ENCODE data around the gene PREB. TPM values are rescaled to one million over a fixed set of nuclear protein-coding genes. Genes with fewer than 3 reads are reported as not detected.

Gene PREB
- total and polyA plus RNA-seq, 2 of the 13 experiments (the other 11 are each of a cell fraction or from before 2014, with no cell fraction given): 112 to 192 TPM

GRCh38 chr2:27086724-27087593 is 47.5 kb downstream of the PREB start, which contains the start of gene KHK (continued):
- TF ChIP-seq CREM (IDR thresholded peaks at IDR 0.05): no peak
- no peak for TF ChIP-seq CREM (CRISPR knock-in tag; IDR thresholded peaks at IDR 0.05)
- TF ChIP-seq KDM6A (CRISPR knock-in tag; IDR thresholded peaks at IDR 0.05; ENCODE audit: low read depth): no peak
- TF ChIP-seq MNT (IDR thresholded peaks at IDR 0.05): no peak
- TF ChIP-seq KLF15 (CRISPR knock-in tag; IDR thresholded peaks at IDR 0.05; ENCODE audit: borderline replicate concordance): 0 out of 2 replicates have a peak, but pooled peaks have one; percentile 27
- TF ChIP-seq ZNF580 (CRISPR knock-in tag; IDR thresholded peaks at IDR 0.05; ENCODE audit: borderline replicate concordance, low read depth): no peak
- no peak for TF ChIP-seq ZNF383 (CRISPR knock-in tag; IDR thresholded peaks at IDR 0.05; ENCODE audit: borderline replicate concordance)
- TF ChIP-seq ZNF318 (CRISPR knock-in tag; IDR thresholded peaks at IDR 0.05): no peak
- TF ChIP-seq HNF4A (CRISPR knock-in tag; IDR thresholded peaks at IDR 0.05): peak; percentile 8; the same call in 1 of the 2 replicates
- TF ChIP-seq HHEX (CRISPR knock-in tag; IDR thresholded peaks at IDR 0.05): no peak
- no peak for TF ChIP-seq MXI1 (IDR thresholded peaks at IDR 0.05; ENCODE audit: borderline replicate concordance, low read depth, low read length)
- no peak for TF ChIP-seq ZNF775 (CRISPR knock-in tag; IDR thresholded peaks at IDR 0.05; ENCODE audit: borderline replicate concordance)
- TF ChIP-seq ATRX (CRISPR knock-in tag; IDR thresholded peaks at IDR 0.05; ENCODE audit: borderline replicate concordance): no peak
- peak; percentile 84 for TF ChIP-seq ZFY (CRISPR knock-in tag; IDR thresholded peaks at IDR 0.05)

All from HepG2 (cell line).